Thoracic aorta (tissue), 2 donors: ENCODE data around the gene ALPK1. TPM values are rescaled to one million over a fixed set of nuclear protein-coding genes. Genes with fewer than 3 reads are reported as not detected.

ENCODE experiments used
- ATAC-seq: fragments of 150-250 bp; one replicate; pipeline ENCODE4 v1.8.0; 2017; ENCODE audit warnings: low read depth; ENCODE audit not compliant: insufficient number of reproducible peaks, low FRiP score
- DNase-seq: peaks from one replicate; pipeline ENCODE4 v3.0.0-alpha.2; 2020; ENCODE audit warnings: low spot score
- H3K27ac ChIP-seq, 2 donors: fragments of 200-600 bp; sonication (generic); 1 replicate in 1 of 2; 2 replicates in 1 of 2; pipeline ENCODE4 v1.5.1; 2016; ENCODE audit warnings: mild to moderate bottlenecking in 2 of 2, moderate library complexity in 2 of 2
- H3K27me3 ChIP-seq: fragments of 200-600 bp; sonication (generic); replicated peaks from 2 replicates; pipeline ENCODE4 v1.6.0; 2016; ENCODE audit warnings: mild to moderate bottlenecking; ENCODE audit not compliant: insufficient read depth
- H3K36me3 ChIP-seq: fragments of 200-600 bp; sonication (generic); one replicate; pipeline ENCODE4 v1.5.1; 2016
- H3K4me1 ChIP-seq, 2 donors: fragments of 200-600 bp; sonication (generic); 1 replicate in 1 of 2; 2 replicates in 1 of 2; pipeline versions ENCODE4 v1.5.1 to v1.6.0; 2016; ENCODE audit warnings: low read depth in 2 of 2, mild to moderate bottlenecking in 1 of 2; ENCODE audit not compliant: control insufficient read depth in 1 of 2
- H3K4me3 ChIP-seq: fragments of 200-600 bp; sonication (generic); 2 replicates; pipeline ENCODE4 v1.5.1; 2016; ENCODE audit warnings: mild to moderate bottlenecking
- H3K9me3 ChIP-seq: fragments of 200-600 bp; sonication (generic); 2 replicates; pipeline ENCODE4 v1.5.1; 2016
- total RNA-seq, 2 donors: library from RNA; depleted of rRNA; stranded (reverse); fragments of >200 nt; gene quantifications; one replicate each; pipeline versions ENCODE4 v1.1.0 to v1.2.3, GENCODE V29; 2016
- TF ChIP-seq, protein P1 (sequence below): fragments of 200-600 bp; sonication (generic); IDR thresholded peaks from one replicate; pipeline ENCODE4 v1.5.1; 2019; ENCODE audit warnings: antibody characterized with exemption

Gene ALPK1
- total RNA-seq, 2 donors from 2014 or later: 20.0 to 63.4 TPM

DNA sequence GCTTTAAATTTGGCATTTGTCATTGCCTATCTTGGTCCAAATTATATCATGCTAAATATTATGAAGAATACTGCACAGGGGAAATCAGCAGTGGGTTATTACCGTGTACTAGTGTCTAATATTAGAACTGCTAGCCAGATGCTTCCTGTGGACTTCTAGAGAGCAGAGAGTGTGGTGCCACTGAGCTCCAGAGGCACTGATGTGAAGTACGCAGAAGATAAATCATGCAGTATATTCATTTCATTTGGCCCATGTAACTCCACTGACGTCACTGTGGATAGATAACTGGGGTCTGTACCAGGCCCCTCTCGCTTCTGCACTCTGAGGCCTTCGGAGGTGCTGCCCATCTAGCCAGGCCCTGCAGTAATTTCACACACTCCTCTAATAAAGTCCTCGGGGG, 80.0 kb downstream of the ALPK1 start:
- DNase-seq (no peak), ATAC-seq (no peak)
- TF ChIP-seq, protein P1, sequence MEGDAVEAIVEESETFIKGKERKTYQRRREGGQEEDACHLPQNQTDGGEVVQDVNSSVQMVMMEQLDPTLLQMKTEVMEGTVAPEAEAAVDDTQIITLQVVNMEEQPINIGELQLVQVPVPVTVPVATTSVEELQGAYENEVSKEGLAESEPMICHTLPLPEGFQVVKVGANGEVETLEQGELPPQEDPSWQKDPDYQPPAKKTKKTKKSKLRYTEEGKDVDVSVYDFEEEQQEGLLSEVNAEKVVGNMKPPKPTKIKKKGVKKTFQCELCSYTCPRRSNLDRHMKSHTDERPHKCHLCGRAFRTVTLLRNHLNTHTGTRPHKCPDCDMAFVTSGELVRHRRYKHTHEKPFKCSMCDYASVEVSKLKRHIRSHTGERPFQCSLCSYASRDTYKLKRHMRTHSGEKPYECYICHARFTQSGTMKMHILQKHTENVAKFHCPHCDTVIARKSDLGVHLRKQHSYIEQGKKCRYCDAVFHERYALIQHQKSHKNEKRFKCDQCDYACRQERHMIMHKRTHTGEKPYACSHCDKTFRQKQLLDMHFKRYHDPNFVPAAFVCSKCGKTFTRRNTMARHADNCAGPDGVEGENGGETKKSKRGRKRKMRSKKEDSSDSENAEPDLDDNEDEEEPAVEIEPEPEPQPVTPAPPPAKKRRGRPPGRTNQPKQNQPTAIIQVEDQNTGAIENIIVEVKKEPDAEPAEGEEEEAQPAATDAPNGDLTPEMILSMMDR: no peak
- Histone ChIP-seq H3K9me3 (no peaks in the 10 kb centered on the region), H3K27ac (no peak overlapping the region), H3K27me3 (no peaks in the 10 kb centered on the region), H3K36me3 (no peaks in the 10 kb centered on the region), H3K4me1 (peaks cover 0 to 14% of the 10 kb centered on the region in 2 donors), H3K4me3 (no peak overlapping the region)

DNA sequence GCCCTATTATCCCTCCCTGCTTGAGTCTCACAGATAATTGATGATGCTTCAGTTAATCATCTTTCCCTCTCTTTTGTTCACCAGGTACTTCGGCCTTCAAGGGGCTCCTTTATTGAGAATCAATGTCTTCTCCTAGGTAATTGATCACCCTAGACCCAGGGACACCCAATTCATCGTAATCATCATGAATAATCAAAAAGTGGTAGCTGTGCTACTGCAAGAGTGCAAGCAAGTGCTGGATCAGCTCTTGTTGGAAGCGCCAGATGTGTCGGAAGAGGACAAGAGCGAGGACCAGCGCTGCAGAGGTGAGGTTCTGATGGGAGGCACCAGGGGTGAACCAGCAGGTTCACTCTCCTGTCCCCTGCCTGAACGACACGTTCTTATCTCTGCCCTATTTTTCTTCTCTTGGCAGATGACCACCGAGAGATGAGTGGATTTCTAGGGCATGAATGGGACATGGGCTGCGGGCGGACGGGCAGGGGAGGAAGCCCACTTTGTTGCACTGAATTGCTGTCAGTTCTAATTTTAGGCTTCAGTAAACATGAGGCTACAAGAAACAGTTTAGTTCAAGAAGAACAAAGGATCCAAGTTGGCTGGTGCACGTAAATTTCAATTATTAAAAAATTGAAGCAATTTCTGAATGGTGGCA, 80.5 kb downstream of the ALPK1 start:
- H3K4me3 ChIP-seq: no peak overlapping the region
- H3K9me3 ChIP-seq: no peaks in the 10 kb centered on the region
- no peak for ATAC-seq
- no peak overlapping the region for H3K27ac ChIP-seq
- H3K36me3 ChIP-seq: peaks cover under 1% of the 10 kb centered on the region
- DNase-seq: no peak
- H3K27me3 ChIP-seq: no peaks in the 10 kb centered on the region
- TF ChIP-seq, protein P1: no peak
- peaks cover 0 to 14% of the 10 kb centered on the region in 2 donors for H3K4me1 ChIP-seq

DNA sequence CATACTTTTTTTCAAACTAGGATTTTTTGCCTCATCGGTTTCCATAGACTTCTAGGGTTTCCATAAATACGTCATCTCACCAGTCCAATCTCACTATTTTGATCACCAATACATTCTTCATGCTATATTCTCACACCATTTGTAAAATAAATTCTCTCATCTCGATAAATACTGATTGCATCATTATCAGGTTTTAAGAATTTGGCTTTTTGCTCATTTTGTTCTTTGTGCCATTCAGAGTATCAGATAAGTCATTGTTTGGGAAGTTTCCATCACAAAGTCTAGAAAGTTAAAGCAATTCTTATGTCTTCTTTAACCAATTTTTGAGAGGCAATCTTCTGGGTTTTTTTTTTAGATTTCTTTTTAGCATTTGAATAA, 81.1 kb downstream of the ALPK1 start:
- Histone ChIP-seq H3K9me3 (no peaks in the 10 kb centered on the region), H3K4me3 (no peak overlapping the region), H3K27ac (no peak overlapping the region), H3K36me3 (peaks cover 3% of the 10 kb centered on the region), H3K4me1 (peaks cover 0 to 14% of the 10 kb centered on the region in 2 donors), H3K27me3 (no peaks in the 10 kb centered on the region)
- TF ChIP-seq, protein P1: no peak
- no peak for ATAC-seq
- no peak for DNase-seq

DNA sequence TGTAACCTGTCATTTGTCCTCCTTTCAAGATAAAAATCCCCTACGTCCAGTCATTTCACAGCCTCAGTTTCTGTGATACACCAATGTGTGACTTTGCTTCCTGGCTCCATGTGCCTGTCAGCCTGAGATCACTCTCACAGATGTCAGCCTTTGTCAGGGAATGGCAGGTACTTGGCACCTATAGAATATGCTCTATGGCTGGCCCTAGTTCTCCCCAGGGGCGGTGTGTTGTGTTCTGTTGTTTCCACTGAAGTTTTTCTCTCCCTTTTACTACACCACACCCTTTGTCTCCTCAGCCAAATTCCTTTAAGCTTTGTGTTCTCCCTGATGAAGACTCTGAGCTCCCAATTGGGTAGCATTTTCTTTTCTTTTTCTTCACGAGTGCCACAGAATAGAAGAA, 81.7 kb downstream of the ALPK1 start:
- DNase-seq (no peak), ATAC-seq (no peak)
- H3K36me3 ChIP-seq: peaks cover 3% of the 10 kb centered on the region
- no peaks in the 10 kb centered on the region for H3K27me3 ChIP-seq
- no peak overlapping the region for H3K27ac ChIP-seq
- TF ChIP-seq, protein P1: no peak
- H3K4me3 ChIP-seq: peak overlapping the region; percentile 62
- no peaks in the 10 kb centered on the region for H3K9me3 ChIP-seq
- H3K4me1 ChIP-seq: peaks cover 0 to 14% of the 10 kb centered on the region in 2 donors

DNA sequence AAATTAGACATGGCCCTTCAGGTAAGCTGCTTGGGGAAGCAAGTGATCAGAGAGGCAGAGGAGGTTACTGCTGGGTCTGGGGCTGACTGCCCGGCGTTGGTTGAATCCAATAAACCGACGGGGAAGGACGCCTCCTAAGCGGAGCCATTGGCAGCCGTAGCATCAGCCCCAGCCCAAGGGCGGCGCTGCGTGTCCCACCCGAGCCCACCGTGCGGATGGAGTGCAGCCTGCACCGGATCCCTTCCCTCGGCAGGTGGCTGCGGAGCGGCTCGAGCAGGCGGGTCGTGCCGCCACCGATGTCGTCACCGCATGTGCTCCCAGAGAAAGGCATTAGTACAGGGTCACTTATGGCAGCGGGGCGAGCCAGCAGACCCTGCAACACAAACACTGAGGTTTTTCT, 82.1 kb downstream of the ALPK1 start:
- Histone ChIP-seq H3K4me1 (peaks cover 0 to 14% of the 10 kb centered on the region in 2 donors), H3K27ac (no peak overlapping the region), H3K27me3 (no peaks in the 10 kb centered on the region), H3K4me3 (peak overlapping the region; percentile 62), H3K9me3 (no peaks in the 10 kb centered on the region), H3K36me3 (peaks cover 3% of the 10 kb centered on the region)
- ATAC-seq (no peak), DNase-seq (no peak)
- TF ChIP-seq, protein P1: no peak
